Activated CD8-positive, alpha-beta T cell treated with anti-CD3 and anti-CD28 coated beads, Interleukin-2, amount 10 ng/mL, durations not matched to agents 7 days and 5 days (primary cell): ENCODE data around the gene NT5M. TPM values are rescaled to one million over a fixed set of nuclear protein-coding genes. Genes with fewer than 3 reads are reported as not detected.

Experiments
- ATAC-seq: fragments of 150-1000 bp; cut with Tn5 transposase; one replicate; pipeline ENCODE4 v1.10.0; 2021; ENCODE audit warnings: moderate library complexity
- CTCF ChIA-PET: fragments of 350-600 bp; sonication (Branson Sonifier 250); formaldehyde crosslinking; loops from one replicate; lab custom pipeline; 2021; ENCODE audit warnings: antibody characterized with exemption; lab: Charles Lee
- POLR2A ChIA-PET: fragments of 350-600 bp; sonication (Branson Sonifier 250); formaldehyde crosslinking; loops from one replicate; lab custom pipeline; 2021; ENCODE audit warnings: antibody characterized with exemption; lab: Charles Lee
- DNase-seq: peaks from one replicate; pipeline ENCODE4 v3.0.0-alpha.2; 2020
- H3K27ac Mint-ChIP-seq: one replicate; pipeline ENCODE4 v1.8.0; 2021; ENCODE audit warnings: mild to moderate bottlenecking, mixed read lengths
- H3K27me3 Mint-ChIP-seq: one replicate; pipeline ENCODE4 v1.8.0; 2021; ENCODE audit warnings: low read depth, mixed read lengths
- H3K36me3 Mint-ChIP-seq: one replicate; pipeline ENCODE4 v1.8.0; 2021; ENCODE audit warnings: low read depth, mixed read lengths
- H3K4me1 Mint-ChIP-seq: one replicate; pipeline ENCODE4 v1.8.0; 2021; ENCODE audit warnings: low read depth, mixed read lengths
- H3K4me3 Mint-ChIP-seq: one replicate; pipeline ENCODE4 v1.8.0; 2021; ENCODE audit warnings: mild to moderate bottlenecking, mixed read lengths
- H3K9me3 Mint-ChIP-seq: one replicate; pipeline ENCODE4 v1.8.0; 2022; ENCODE audit warnings: mixed read lengths; ENCODE audit not compliant: insufficient read depth
- total RNA-seq, 2 experiments: library from RNA; stranded (reverse); gene quantifications; one replicate each; pipeline ENCODE4 v1.2.3, GENCODE V29; 2021

NT5M gene
- total RNA-seq, 2 experiments from 2014 or later = 8.3 to 9.0 TPM

DNA sequence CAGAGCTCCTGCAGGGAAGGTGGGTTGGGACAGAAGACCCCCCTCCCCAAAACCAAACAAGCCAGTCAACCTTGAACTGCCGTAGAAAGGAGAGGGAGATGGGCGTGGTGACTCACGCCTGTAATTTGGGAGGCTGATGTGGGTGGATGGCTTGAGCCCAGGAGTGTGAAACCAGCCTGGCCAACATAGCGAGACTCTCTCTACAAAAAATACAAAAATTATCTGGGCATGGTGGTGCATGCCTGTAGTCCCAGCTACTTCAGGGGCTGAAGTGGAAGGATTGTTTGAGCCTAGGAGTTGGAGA is 42.1 kb downstream of the NT5M start:
- Mint-ChIP-seq H3K36me3 (no peaks in the 10 kb centered on the region), H3K27me3 (no peaks in the 10 kb centered on the region), H3K27ac (no peak overlapping the region), H3K4me1 (no peaks in the 10 kb centered on the region), H3K9me3 (no peaks in the 10 kb centered on the region), H3K4me3 (no peak overlapping the region)
- DNase-seq = no peak
- no peak for ATAC-seq
- POLR2A ChIA-PET = no interaction called here
- CTCF ChIA-PET = no interaction called here

DNA sequence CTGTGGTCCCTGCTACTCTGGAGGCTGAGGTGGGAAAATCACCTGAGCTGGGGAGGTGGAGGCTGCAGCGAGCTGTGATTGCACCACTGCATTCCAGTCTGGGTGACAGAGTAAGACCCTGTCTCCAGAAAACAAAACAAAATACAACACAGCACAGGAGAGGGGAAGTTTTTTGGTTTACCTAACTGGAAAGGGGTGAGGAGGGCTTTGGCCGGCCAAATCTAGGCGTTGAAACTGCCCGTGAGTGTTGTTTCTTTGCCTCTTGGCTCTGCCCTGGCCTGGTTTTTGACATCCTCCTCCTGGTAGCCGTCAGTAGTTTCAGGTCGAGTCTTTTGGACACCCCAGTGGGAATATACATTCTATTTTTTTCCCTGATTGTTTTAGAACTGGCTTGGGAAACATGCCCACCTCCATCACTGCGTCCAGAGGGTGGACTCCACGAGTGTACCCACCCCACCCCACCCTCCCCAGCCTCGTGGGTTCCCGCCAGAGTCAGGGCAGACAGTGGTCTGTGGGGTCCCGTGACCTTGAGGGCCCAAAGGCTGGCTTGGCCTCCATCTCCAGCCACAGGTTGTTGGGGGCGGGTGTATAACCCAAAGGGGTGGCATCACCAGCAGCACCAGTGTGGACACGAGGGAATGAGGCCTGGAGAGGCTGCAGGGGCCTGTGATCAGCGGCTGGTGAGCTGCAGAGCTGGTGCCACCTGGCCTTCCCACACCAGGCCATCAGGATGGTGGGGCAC is 42.7 kb downstream of the NT5M start:
- CTCF ChIA-PET = no interaction called here
- Mint-ChIP-seq H3K27ac (no peak overlapping the region), H3K4me1 (no peaks in the 10 kb centered on the region), H3K4me3 (no peak overlapping the region), H3K27me3 (no peaks in the 10 kb centered on the region), H3K9me3 (no peaks in the 10 kb centered on the region), H3K36me3 (no peaks in the 10 kb centered on the region)
- POLR2A ChIA-PET = no interaction called here
- ATAC-seq = no peak
- DNase-seq = no peak

DNA sequence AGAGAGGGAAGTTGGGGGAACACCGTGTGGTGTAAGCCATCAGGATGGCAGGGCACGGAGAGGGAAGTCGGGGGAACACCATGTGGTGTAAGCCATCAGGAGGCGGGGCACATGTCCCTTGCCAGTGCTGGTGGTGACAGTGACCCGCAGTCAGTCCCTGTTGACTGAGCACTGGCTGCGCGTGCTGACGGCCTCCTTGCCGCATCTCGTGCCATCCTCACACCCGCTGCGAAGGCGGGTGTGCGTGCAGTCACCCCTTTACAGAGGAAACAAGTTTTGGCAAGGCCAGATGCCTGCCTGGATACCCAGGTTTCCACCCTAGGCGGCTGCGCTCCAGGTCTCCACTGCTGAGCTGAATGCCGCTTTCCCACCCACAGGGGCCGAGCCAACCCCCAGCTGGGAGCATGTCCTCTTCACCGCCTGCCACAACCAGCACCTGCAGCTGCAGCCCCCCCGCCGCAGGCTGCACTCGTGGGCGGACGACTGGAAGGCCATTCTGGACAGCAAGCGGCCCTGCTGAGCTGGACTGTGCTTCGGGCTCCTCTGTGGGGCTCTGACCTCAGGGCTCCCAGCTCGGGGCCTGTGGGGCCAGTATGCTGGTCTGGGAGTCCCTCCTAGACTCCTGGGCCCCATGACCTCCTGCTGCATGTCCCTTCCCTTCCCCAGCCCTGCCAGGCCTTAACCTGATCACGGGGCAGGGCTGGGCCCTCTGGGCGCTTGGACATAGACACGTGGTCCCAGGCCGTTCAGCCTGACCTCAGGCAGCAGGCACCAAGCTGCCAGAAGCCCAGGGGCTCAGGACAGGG is 43.5 kb downstream of the NT5M start:
- Mint-ChIP-seq H3K27me3 (no peaks in the 10 kb centered on the region), H3K4me1 (no peaks in the 10 kb centered on the region), H3K4me3 (no peak overlapping the region), H3K9me3 (no peaks in the 10 kb centered on the region), H3K36me3 (no peaks in the 10 kb centered on the region), H3K27ac (no peak overlapping the region)
- no peak for DNase-seq
- POLR2A ChIA-PET = no interaction called here
- CTCF ChIA-PET = interaction anchor here (1.6 kb wide), 1 partner anchor 222 kb away, joined by 5 read pairs; no protein-coding TSS in a partner anchor
- ATAC-seq = no peak

DNA sequence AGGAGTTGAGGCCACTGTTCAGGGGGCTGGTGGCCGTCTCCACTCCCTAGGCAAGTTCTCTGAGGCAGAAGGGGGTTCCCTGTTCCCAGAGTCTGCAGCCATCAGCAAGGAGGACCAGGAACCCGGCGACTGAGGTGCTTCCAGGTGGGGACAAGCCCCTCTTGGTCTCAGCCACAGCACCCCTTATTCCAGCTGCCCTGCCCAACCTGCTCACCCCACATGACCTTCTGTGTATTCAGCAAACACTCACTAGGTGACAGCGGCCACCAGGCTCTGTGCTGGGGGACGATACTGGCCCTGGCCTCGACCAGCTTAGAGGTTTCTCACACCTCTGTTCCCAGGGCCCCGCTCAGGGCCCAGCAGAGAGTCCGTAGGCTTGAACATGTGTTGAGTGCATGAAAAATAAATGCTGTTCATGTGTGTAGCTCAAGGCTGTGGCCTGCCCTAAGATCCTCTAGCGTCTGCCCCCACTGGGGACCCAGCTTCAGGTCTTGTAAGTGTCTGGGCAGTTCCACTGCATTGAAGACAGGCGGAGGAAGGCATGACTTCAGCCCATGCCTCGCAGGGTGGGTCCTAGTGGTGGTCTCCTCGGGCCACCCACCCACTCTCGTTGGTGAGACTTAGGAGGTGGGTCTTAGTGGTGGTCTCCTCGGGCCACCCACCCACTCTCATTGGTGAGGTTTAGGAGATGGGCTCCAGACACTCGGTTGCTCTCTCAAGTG is 44.2 kb downstream of the NT5M start:
- Mint-ChIP-seq H3K9me3 (no peaks in the 10 kb centered on the region), H3K4me3 (no peak overlapping the region), H3K4me1 (no peaks in the 10 kb centered on the region), H3K36me3 (no peaks in the 10 kb centered on the region), H3K27ac (no peak overlapping the region), H3K27me3 (no peaks in the 10 kb centered on the region)
- DNase-seq (no peak), ATAC-seq (no peak)
- ChIA-PET CTCF (interaction anchor here (1.0 to 1.6 kb wide), 2 partner anchors 221 to 294 kb away, joined by 3 to 5 read pairs; no protein-coding TSS in a partner anchor), POLR2A (no interaction called here)

DNA sequence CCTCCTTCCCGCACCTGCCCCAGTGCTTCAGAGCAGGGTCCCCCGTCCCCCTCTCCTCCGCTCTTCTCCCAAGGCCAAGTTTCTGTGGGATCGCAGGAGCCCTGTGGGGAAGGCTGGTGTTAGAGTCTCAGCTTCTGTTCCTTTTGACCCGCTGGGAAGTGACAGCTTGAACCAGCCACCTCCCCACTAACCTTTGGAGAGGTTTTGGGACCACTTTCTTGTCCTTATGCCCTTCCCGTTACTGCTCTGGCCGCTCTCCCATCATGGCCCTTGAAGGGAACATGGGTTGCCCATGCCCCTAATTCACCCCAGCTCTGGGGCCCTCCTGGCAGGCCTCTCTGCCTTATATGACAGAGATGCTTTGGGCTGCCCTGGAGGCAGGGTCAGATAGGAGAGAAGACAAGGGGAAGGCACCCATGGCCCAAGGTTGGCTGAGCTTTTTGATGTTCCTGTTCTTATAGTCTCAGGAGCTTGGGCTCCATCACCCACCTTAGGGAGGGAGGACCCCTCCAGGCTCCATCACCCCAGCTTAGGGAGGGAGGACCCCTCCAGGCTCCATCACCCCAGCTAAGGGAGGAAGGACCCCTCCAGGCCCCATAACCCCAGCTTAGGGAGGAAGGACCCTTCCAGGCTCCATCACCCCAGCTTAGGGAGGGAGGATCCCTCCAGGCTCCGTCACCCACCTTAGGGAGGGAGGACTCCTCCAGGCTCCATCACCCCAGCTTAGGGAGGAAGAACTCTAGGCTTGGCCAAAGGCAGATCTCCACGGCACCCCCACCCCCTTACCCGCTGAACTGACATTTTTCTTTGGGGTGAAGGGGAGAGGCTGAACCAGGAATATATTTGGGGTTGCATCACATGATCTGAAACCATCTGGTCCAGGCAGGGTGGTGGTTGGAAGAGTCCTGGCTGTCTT is 45.0 kb downstream of the NT5M start:
- no peak overlapping the region for H3K27ac Mint-ChIP-seq
- H3K4me3 Mint-ChIP-seq = no peak overlapping the region
- CTCF ChIA-PET = interaction anchor here (1.0 to 1.6 kb wide), 2 partner anchors 220 to 293 kb away, joined by 3 to 5 read pairs; no protein-coding TSS in a partner anchor
- no peaks in the 10 kb centered on the region for H3K4me1 Mint-ChIP-seq
- no peaks in the 10 kb centered on the region for H3K9me3 Mint-ChIP-seq
- DNase-seq = no peak
- no peaks in the 10 kb centered on the region for H3K27me3 Mint-ChIP-seq
- H3K36me3 Mint-ChIP-seq = no peaks in the 10 kb centered on the region
- ATAC-seq = no peak
- POLR2A ChIA-PET = no interaction called here

DNA sequence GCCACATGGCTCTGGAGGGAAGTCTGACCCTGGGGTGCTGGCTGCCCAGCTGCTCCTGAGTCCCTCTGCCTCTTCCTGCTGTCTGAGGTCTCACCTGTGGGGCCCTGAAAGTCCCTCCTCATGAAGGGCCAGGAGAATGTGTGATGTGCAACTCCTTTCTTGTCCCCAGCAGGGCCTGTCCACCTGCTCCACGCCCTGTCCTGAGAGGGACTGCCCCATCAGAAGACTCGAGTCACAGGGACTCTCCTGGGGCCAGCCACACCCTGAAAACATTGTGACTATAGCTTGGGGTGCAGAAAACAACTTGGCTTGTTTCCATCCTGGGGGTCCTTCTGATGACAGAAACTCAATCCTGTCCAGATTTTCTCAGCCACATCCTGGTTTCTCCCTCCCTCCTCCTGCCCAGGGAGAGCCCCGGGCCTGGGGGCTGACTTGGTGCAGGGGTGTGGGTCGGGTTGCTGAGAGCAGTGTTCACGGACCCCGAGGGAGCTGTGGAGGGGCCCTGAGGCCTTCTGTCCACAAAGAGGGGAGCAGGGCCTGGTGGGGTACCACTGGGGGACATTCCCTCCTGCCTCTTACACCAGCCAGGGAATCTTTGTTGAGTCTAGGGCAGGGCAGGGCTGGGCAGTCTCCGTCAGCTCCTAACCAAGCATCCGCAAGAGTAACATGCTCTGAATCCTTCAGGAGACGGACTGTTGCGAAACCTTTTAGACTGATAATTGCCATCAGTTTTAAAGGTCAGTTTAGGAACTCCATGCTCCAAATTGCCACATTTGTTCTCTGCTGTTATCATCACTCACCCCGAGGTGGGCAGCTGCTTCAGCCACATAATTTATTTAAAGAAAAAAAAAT is 45.9 kb downstream of the NT5M start:
- Mint-ChIP-seq H3K36me3 (no peaks in the 10 kb centered on the region), H3K27me3 (no peaks in the 10 kb centered on the region), H3K4me1 (no peaks in the 10 kb centered on the region), H3K27ac (no peak overlapping the region), H3K4me3 (no peak overlapping the region), H3K9me3 (no peaks in the 10 kb centered on the region)
- CTCF ChIA-PET = no interaction called here
- DNase-seq (no peak), ATAC-seq (no peak)
- POLR2A ChIA-PET = no interaction called here

DNA sequence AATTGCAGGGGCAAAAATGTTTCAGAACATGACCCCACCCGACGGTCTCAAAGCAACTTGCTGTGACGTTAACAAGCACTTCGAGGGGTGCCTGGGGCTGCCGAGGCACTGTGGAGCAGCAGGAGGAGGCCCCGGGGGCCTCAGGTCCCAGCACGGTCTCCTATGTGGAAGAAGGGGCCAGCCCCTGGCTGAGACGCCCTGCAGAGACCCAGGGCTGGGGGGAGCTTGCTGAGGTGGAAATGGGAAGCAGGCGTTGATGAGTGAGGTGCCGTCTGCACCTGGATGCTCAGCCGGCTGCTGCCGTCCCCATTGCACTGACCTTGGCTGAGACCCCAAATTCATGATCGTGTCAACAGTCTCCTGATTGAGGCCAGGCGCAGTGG is 46.5 kb downstream of the NT5M start:
- no peaks in the 10 kb centered on the region for H3K4me1 Mint-ChIP-seq
- DNase-seq (no peak), ATAC-seq (no peak)
- H3K36me3 Mint-ChIP-seq = no peaks in the 10 kb centered on the region
- no peaks in the 10 kb centered on the region for H3K9me3 Mint-ChIP-seq
- H3K27ac Mint-ChIP-seq = no peak overlapping the region
- no peak overlapping the region for H3K4me3 Mint-ChIP-seq
- ChIA-PET CTCF (interaction anchor here (1.2 kb wide), 1 partner anchor 293 kb away, joined by 6 read pairs; no protein-coding TSS in a partner anchor), POLR2A (no interaction called here)
- H3K27me3 Mint-ChIP-seq = no peaks in the 10 kb centered on the region

DNA sequence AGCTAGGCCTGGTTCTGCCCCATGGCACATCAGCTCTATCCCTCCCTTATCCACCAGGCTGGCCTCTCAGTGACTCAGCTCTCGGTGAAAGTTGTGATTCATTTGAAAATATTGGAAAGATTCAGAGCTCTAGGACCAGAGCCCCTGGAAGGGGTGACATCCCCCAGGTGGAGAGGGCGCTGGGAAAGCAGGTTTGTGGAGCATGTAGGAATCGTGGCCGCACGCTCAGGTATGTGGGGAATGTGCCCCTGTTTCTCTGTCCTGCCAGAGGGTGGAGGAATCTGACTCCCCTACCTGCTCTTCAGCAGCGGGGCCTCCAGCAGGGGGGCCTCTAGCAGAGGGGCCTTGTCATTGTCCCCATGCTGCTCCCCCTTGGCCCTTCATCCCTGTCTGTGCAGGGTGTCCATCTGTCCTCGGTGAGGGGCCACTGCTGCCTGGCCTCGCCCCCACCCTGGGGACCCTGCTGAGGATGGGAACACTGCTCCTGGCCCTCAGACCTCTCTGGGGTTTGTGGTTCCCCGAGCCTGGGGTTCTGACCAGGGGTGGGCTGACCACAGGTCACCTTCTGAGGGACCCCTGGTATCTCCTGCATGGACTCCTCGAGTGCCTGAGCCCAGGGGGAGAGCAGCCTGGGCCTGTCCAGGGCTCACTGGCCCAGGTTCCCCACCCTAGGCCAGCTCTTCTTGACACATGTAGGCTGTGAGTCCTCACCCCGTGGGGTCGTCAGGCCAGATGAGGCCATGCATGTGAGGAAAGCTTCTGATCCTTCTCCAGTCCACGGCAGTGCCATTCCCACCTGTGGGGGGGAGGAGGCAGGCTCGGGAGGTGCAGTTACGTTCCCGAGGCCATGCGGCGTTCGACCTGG is 47.5 kb downstream of the NT5M start:
- no peak for ATAC-seq
- Mint-ChIP-seq H3K4me3 (no peak overlapping the region), H3K27ac (no peak overlapping the region), H3K27me3 (no peaks in the 10 kb centered on the region), H3K4me1 (peaks cover 3% of the 10 kb centered on the region), H3K36me3 (no peaks in the 10 kb centered on the region), H3K9me3 (no peaks in the 10 kb centered on the region)
- DNase-seq = no peak
- POLR2A ChIA-PET = no interaction called here
- CTCF ChIA-PET = interaction anchor here (1.2 kb wide), 1 partner anchor 292 kb away, joined by 6 read pairs; no protein-coding TSS in a partner anchor

DNA sequence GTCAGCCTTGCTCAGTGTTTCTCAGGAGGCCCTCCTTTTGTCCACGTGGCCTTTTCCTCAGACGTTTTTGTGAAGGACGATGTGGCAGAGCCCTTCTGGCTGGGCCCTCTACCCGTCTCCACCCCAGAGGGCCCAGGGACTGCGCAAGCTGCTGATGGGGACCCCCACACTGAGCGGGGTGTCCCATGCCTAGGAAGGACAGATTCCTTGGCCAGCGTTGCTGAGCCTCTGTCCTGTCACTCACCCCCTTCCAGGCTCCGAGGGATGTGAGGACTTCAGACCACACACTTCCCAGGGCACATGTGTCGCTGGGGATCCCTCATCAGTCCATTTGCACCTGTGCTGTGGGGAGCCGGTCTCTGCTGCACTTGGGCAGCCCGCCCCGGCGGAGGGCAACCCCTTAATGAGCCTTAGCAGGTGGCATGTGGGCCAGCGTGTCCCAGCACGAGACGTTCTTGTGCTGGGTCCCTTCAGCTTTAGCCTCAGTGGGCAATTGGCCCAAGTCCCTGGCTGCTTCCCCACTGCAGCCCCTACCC is 48.3 kb downstream of the NT5M start:
- H3K4me3 Mint-ChIP-seq = no peak overlapping the region
- CTCF ChIA-PET = no interaction called here
- no peaks in the 10 kb centered on the region for H3K9me3 Mint-ChIP-seq
- H3K4me1 Mint-ChIP-seq = peaks cover 8% of the 10 kb centered on the region
- no peaks in the 10 kb centered on the region for H3K36me3 Mint-ChIP-seq
- no peak for ATAC-seq
- H3K27me3 Mint-ChIP-seq = no peaks in the 10 kb centered on the region
- POLR2A ChIA-PET = no interaction called here
- no peak overlapping the region for H3K27ac Mint-ChIP-seq
- DNase-seq = no peak
